ENCODE results near the gene ELMOD3. TPM values are rescaled to one million over a fixed set of nuclear protein-coding genes. Genes with fewer than 3 reads are reported as not detected.
A peak's percentile ranks its signal among the peaks of the same experiment; 100 is the strongest.

The ELMOD3 gene
- total and polyA plus RNA-seq, 9 of the 15 experiments (the other 6 are each of a cell fraction or from before 2014, with no cell fraction given) = 2.7 to 18.7 (median 11.6) TPM

DNA sequence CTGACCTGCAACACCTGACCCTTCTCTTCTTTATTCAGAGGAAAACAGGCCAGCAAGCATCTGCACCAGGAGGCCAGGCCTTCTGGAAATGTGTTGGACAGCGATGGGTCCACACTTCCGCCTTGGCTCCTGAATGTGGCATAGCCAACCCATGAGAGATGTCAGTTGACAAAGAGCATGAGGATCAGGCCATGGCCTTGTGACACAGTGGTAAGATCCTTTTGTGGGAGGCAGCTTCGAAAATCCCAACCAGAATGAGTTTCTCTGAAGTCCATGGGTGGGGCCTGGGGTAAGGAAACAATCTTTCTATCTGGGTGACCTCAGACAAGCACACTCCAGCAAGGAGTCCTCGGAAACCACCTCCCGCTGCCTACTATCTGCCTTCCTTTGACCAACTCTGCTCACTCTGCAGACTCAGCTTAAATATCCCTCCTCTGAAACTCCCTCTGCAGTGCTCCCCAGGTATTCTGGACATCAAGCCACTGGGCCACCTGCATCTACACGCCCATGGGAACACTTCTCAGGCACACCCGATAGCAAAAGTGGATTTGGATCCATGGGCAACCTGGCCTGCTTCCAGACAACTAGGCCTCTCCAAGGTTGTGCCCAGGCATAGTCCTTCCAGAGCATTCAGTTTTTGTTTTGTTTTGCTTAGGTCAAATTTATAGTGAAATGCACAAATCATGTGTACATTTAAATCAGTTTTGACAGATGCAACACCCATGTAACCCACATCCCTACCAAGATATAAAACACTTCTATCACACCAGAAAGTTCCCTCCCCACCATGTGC, 60.4 kb downstream of the ELMOD3 start:
- H4K20me1 ChIP-seq (replicated peaks; ENCODE audit: control insufficient read depth, insufficient read depth, low read length) = no peaks in the 10 kb centered on the region
- H3K27ac ChIP-seq (ENCODE audit: extremely low read depth, low read depth, low read length) = peak overlapping the region; percentile 68; the same call in 1 of the 3 replicates
- peak overlapping the region; percentile 11 to 84; a peak in 3 of 4 replicates for H3K9ac ChIP-seq (ENCODE audit: insufficient read depth in 1 of 2, low read depth in 2 of 2, low read length in 2 of 2)
- H3K4me2 ChIP-seq (ENCODE audit: insufficient read depth, low read length) = peak overlapping the region; percentile 79
- DNase-seq (ENCODE audit: extremely low read depth in 1 of 4, low spot score in 3 of 4) (peak in 3 of 4 experiments; percentile 43 to 86 (median 80)), ATAC-seq (peak; percentile 48), FAIRE-seq (peak; percentile 77)
- H3K9me1 ChIP-seq (ENCODE audit: control insufficient read depth, insufficient read depth, low read length) = peaks cover 3% of the 10 kb centered on the region
- no TSS peak for BruUV-seq (replicated peaks)
- H3K9me3 ChIP-seq (replicated peaks; ENCODE audit: control insufficient read depth, insufficient read depth, low read depth, low read length) = no peaks in the 10 kb centered on the region
- H2AFZ ChIP-seq (ENCODE audit: low read depth, low read length) = peak overlapping the region; percentile 64
- no peaks in the 10 kb centered on the region for H3K36me3 ChIP-seq (ENCODE audit: control insufficient read depth, insufficient read depth, low read length)
- no peaks in the 10 kb centered on the region for H3K27me3 ChIP-seq (ENCODE audit: control insufficient read depth in 2 of 2, insufficient read depth in 2 of 2, low read length in 2 of 2)
- intact Hi-C loops (cut with micrococcal nuclease) (loop anchor here (5.0 to 10.0 kb wide), 3 partner anchors 88 to 690 kb away; partner anchors contain the start of genes POLR1A, PTCD3 and TGOLN2), in situ Hi-C loops (cut with MboI) (loop anchor here (5.0 kb wide), 1 partner anchor 142 kb away; no protein-coding TSS in a partner anchor)
- POLR2A ChIA-PET = interaction anchor here (0.5 to 63.9 kb wide), 13 partner anchors 23 to 197 kb away, joined by 3 to 1576 read pairs (median 3); partner anchors contain the start of genes C2orf68, GGCX and MAT2A
- H3K4me1 ChIP-seq (replicated peaks in 1 of 2; ENCODE audit: control insufficient read depth in 2 of 2, insufficient read depth in 2 of 2, low read length in 2 of 2) = peaks cover 56 to 68% of the 10 kb centered on the region in 2 experiments
- peaks cover 8% of the 10 kb centered on the region; the same call in 2 of the 3 replicates for H3K79me2 ChIP-seq (ENCODE audit: control insufficient read depth, insufficient read depth, low read length)
- CTCF ChIA-PET (ENCODE audit: low intra/inter-chr PET ratio) = no interaction called here
- no peak overlapping the region for H3K4me3 ChIP-seq
- 8% methylated on average over 7 of the region's 7 CpGs for WGBS (ENCODE audit: insufficient coverage, low coverage, missing lambda C conversion rate)
- no peak for TF ChIP-seq ZNF165 (CRISPR knock-in tag; IDR thresholded peaks at IDR 0.05; ENCODE audit: borderline replicate concordance)
- no peak for TF ChIP-seq NR2C2 (CRISPR knock-in tag; IDR thresholded peaks at IDR 0.05)
- TF ChIP-seq NR2C2 (tag; IDR thresholded peaks at IDR 0.05) = peak; percentile 77
- TF ChIP-seq ZSCAN29 (IDR thresholded peaks at IDR 0.05) = no peak
- TF ChIP-seq FOXM1 (IDR thresholded peaks at IDR 0.05; ENCODE audit: low read depth) = no peak
- TF ChIP-seq FOXM1 (CRISPR knock-in tag; IDR thresholded peaks at IDR 0.05; ENCODE audit: low read depth) = no peak
- TF ChIP-seq JUN (IDR thresholded peaks at IDR 0.05; ENCODE audit: borderline replicate concordance, low read depth, low read length) = 0 out of 2 replicates have a peak, but pooled peaks have one; percentile 15
- TF ChIP-seq JUN (CRISPR knock-in tag; IDR thresholded peaks at IDR 0.05; ENCODE audit: borderline replicate concordance) = no peak
- peak; percentile 58; the same call in 1 of the 2 replicates for TF ChIP-seq ZNF175 (CRISPR knock-in tag; IDR thresholded peaks at IDR 0.05; ENCODE audit: low read depth)
- peak; percentile 69 for TF ChIP-seq NFIC (IDR thresholded peaks at IDR 0.05)
- TF ChIP-seq DPF2 (IDR thresholded peaks at IDR 0.05) = 0 out of 2 replicates have a peak, but pooled peaks have one; percentile 33
- TF ChIP-seq ATF7 (IDR thresholded peaks at IDR 0.05) = peak; percentile 68
- no peak for TF ChIP-seq ILK (tag; IDR thresholded peaks at IDR 0.05; ENCODE audit: borderline replicate concordance, low read depth)
- TF ChIP-seq ID3 (CRISPR knock-in tag; IDR thresholded peaks at IDR 0.05) = no peak
- no peak for TF ChIP-seq ID3 (tag; IDR thresholded peaks at IDR 0.05)
- no peak for TF ChIP-seq RB1 (IDR thresholded peaks at IDR 0.05; ENCODE audit: low read depth)
- no peak for TF ChIP-seq CEBPB (tag; IDR thresholded peaks at IDR 0.05)
- TF ChIP-seq, protein P1, sequence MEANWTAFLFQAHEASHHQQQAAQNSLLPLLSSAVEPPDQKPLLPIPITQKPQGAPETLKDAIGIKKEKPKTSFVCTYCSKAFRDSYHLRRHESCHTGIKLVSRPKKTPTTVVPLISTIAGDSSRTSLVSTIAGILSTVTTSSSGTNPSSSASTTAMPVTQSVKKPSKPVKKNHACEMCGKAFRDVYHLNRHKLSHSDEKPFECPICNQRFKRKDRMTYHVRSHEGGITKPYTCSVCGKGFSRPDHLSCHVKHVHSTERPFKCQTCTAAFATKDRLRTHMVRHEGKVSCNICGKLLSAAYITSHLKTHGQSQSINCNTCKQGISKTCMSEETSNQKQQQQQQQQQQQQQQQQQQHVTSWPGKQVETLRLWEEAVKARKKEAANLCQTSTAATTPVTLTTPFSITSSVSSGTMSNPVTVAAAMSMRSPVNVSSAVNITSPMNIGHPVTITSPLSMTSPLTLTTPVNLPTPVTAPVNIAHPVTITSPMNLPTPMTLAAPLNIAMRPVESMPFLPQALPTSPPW (CRISPR knock-in tag; IDR thresholded peaks at IDR 0.05) = peak; percentile 51; the same call in 1 of the 2 replicates
- 0 out of 2 replicates have a peak, but pooled peaks have one; percentile 44 for TF ChIP-seq SMARCA4 (IDR thresholded peaks at IDR 0.05)
- no peak for TF ChIP-seq WHSC1 (IDR thresholded peaks at IDR 0.05; ENCODE audit: low read length)
- no peak for TF ChIP-seq ZNF354B (CRISPR knock-in tag; IDR thresholded peaks at IDR 0.05)
- TF ChIP-seq TOE1 (IDR thresholded peaks at IDR 0.05; ENCODE audit: borderline replicate concordance) = no peak
- TF ChIP-seq TOE1 (CRISPR knock-in tag; IDR thresholded peaks at IDR 0.05; ENCODE audit: borderline replicate concordance, low read depth) = no peak

Data from K562 (cell line).